22Rv1 (cell line): ENCODE data around the gene CD68.

Experiments used
- ZFX ChIP-seq: fragments of 450-650 bp; IDR thresholded peaks from 2 replicates; pipeline ENCODE4 v1.6.1; 2017; ENCODE audit warnings: antibody characterized with exemption, borderline replicate concordance
- TF ChIP-seq, protein P1 (sequence below): fragments of 450-650 bp; IDR thresholded peaks from 2 replicates; pipeline ENCODE4 v1.5.1; 2017; ENCODE audit warnings: mild to moderate bottlenecking

DNA sequence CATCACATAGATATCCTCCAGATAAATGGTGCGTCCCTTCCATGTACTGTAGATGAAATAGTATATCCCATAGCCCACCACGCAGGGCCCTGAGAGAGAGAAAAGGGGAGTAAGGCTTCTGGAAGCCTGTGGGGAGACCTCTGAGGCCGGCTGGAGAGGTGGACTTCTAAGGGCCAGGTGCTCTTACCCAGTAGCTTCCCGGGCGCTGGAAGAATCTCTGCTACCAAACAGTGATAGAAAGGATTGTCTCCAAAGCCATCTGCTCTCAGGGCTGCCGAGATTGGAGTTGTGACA, 47.5 kb downstream of the CD68 start:
- TF ChIP-seq, protein P1, sequence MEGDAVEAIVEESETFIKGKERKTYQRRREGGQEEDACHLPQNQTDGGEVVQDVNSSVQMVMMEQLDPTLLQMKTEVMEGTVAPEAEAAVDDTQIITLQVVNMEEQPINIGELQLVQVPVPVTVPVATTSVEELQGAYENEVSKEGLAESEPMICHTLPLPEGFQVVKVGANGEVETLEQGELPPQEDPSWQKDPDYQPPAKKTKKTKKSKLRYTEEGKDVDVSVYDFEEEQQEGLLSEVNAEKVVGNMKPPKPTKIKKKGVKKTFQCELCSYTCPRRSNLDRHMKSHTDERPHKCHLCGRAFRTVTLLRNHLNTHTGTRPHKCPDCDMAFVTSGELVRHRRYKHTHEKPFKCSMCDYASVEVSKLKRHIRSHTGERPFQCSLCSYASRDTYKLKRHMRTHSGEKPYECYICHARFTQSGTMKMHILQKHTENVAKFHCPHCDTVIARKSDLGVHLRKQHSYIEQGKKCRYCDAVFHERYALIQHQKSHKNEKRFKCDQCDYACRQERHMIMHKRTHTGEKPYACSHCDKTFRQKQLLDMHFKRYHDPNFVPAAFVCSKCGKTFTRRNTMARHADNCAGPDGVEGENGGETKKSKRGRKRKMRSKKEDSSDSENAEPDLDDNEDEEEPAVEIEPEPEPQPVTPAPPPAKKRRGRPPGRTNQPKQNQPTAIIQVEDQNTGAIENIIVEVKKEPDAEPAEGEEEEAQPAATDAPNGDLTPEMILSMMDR = no peak
- TF ChIP-seq ZFX = no peak
